Natural killer cell (primary cell): ENCODE data around the gene GIGYF1. TPM values are rescaled to one million over a fixed set of nuclear protein-coding genes. Genes with fewer than 3 reads are reported as not detected.
"Not testable (repeated sequence)": the region's sequence is repeated elsewhere in the genome, so short reads cannot be mapped to it uniquely, and the experiment has no call there.

ENCODE experiments used
- ATAC-seq, 3 donors: fragments of 150-1000 bp in 2 of 3; fragments of 200-7000 bp in 1 of 3; cut with Tn5 transposase; 1 replicate in 1 of 3; 2 replicates in 2 of 3; pipeline ENCODE4 v1.10.0; 2021; ENCODE audit warnings: mild to moderate bottlenecking in 2 of 3, moderate library complexity in 2 of 3
- DNase-seq, 2 donors: peaks; one replicate each; pipeline versions ENCODE4 v3.0.0 to v3.0.0-alpha.2; 2013 to 2021; ENCODE audit warnings: mixed read lengths in 1 of 2
- H3K27ac ChIP-seq: one replicate; pipeline ENCODE4 v1.5.1; 2013; ENCODE audit warnings: mild to moderate bottlenecking, low read length
- H3K27me3 ChIP-seq: one replicate; pipeline ENCODE4 v1.6.1; 2013; ENCODE audit warnings: low read length; ENCODE audit not compliant: control insufficient read depth, insufficient read depth
- H3K36me3 ChIP-seq: one replicate; pipeline ENCODE4 v1.6.1; 2013; ENCODE audit warnings: low read length; ENCODE audit not compliant: control insufficient read depth, insufficient read depth
- H3K4me1 ChIP-seq: one replicate; pipeline ENCODE4 v1.6.1; 2013; ENCODE audit warnings: low read length; ENCODE audit not compliant: control insufficient read depth, insufficient read depth
- H3K4me3 ChIP-seq: one replicate; pipeline ENCODE4 v1.5.1; 2013; ENCODE audit warnings: low read length
- H3K9me3 ChIP-seq: one replicate; pipeline ENCODE4 v1.6.1; 2013; ENCODE audit warnings: low read length; ENCODE audit not compliant: control insufficient read depth, insufficient read depth
- H3K27ac Mint-ChIP-seq, 2 donors: one replicate each; pipeline ENCODE4 v1.8.0; 2022; ENCODE audit warnings: mild to moderate bottlenecking in 2 of 2, mixed read lengths in 2 of 2, moderate library complexity in 1 of 2
- H3K27me3 Mint-ChIP-seq, 2 donors: one replicate each; pipeline ENCODE4 v1.8.0; 2022; ENCODE audit warnings: low read depth in 2 of 2, mixed read lengths in 2 of 2
- H3K36me3 Mint-ChIP-seq: one replicate; pipeline ENCODE4 v1.8.0; 2022; ENCODE audit warnings: mixed read lengths
- H3K4me1 Mint-ChIP-seq, 2 donors: one replicate each; pipeline ENCODE4 v1.8.0; 2022; ENCODE audit warnings: mixed read lengths in 2 of 2
- H3K4me3 Mint-ChIP-seq: one replicate; pipeline ENCODE4 v1.8.0; 2022; ENCODE audit warnings: mild to moderate bottlenecking, moderate library complexity, mixed read lengths
- H3K9me3 Mint-ChIP-seq, 2 donors: one replicate each; pipeline ENCODE4 v1.8.0; 2022; ENCODE audit warnings: mixed read lengths in 2 of 2
- CTCF ChIP-seq: fragments of 200-600 bp; IDR thresholded peaks from one replicate; pipeline ENCODE4 v1.8.0; 2022; ENCODE audit warnings: antibody characterized with exemption
- WGBS: methylation state at CpG from one replicate; pipeline ENCODE4 v1.1.7; 2013; ENCODE audit warnings: missing lambda C conversion rate; ENCODE audit not compliant: insufficient coverage; 5-methylcytosine and 5-hydroxymethylcytosine counted together
- intact Hi-C: fragments of 100-400 bp; cut with micrococcal nuclease; formaldehyde crosslinking; loops from one replicate; pipeline ENCODE4 v1.14.2; 2022
- total RNA-seq, 4 donors: library from RNA; stranded (reverse); fragments of 120-200 nt in 1 of 4; gene quantifications; one replicate each; pipeline versions ENCODE4 v1.2.3 to v1.2.4, GENCODE V29; 2013 to 2022

The GIGYF1 gene
- total RNA-seq, 3 donors from 2014 or later (not counting 1 experiment from before 2014, with no cell fraction given): 92.0 to 102 (median 101) TPM

GRCh38 chr7:100728196-100728595 is 34.1 kb upstream of the GIGYF1 start:
- WGBS: 72% methylated on average over 8 of the region's 8 CpGs
- Histone ChIP-seq H3K4me1 (peaks cover 5% of the 10 kb centered on the region), H3K27me3 (no peaks in the 10 kb centered on the region), H3K36me3 (no peaks in the 10 kb centered on the region), H3K4me3 (no peak overlapping the region), H3K9me3 (no peaks in the 10 kb centered on the region), H3K27ac (no peak overlapping the region)
- H3K36me3 Mint-ChIP-seq: no peaks in the 10 kb centered on the region
- no peak overlapping the region for H3K27ac Mint-ChIP-seq
- DNase-seq (no peak), ATAC-seq (no peak)
- no peak for TF ChIP-seq CTCF
- H3K9me3 Mint-ChIP-seq: no peaks in the 10 kb centered on the region
- peaks cover 6 to 7% of the 10 kb centered on the region in 2 donors for H3K4me1 Mint-ChIP-seq
- intact Hi-C loops: no loop called here
- peaks cover 10 to 14% of the 10 kb centered on the region in 2 donors for H3K27me3 Mint-ChIP-seq
- H3K4me3 Mint-ChIP-seq: no peak overlapping the region

GRCh38 chr7:100726996-100727761 is 33.1 kb upstream of the GIGYF1 start:
- Mint-ChIP-seq H3K27ac (no peak overlapping the region), H3K27me3 (peaks cover 14% of the 10 kb centered on the region in 2 donors), H3K9me3 (no peaks in the 10 kb centered on the region), H3K36me3 (no peaks in the 10 kb centered on the region), H3K4me1 (peaks cover 6 to 7% of the 10 kb centered on the region in 2 donors), H3K4me3 (no peak overlapping the region)
- DNase-seq: no peak
- no peak overlapping the region for H3K27ac ChIP-seq
- H3K27me3 ChIP-seq: no peaks in the 10 kb centered on the region
- no peaks in the 10 kb centered on the region for H3K9me3 ChIP-seq
- intact Hi-C loops: no loop called here
- peaks cover 5% of the 10 kb centered on the region for H3K4me1 ChIP-seq
- ATAC-seq: no peak
- 73% methylated on average over 12 of the region's 12 CpGs for WGBS
- H3K36me3 ChIP-seq: no peaks in the 10 kb centered on the region
- H3K4me3 ChIP-seq: no peak overlapping the region
- no peak for TF ChIP-seq CTCF

GRCh38 chr7:100724364-100724763 is 30.3 kb upstream of the GIGYF1 start:
- H3K4me1 Mint-ChIP-seq, H3K36me3 ChIP-seq, DNase-seq, H3K4me3 ChIP-seq, ATAC-seq, H3K27ac Mint-ChIP-seq, H3K27ac ChIP-seq, H3K4me1 ChIP-seq, H3K4me3 Mint-ChIP-seq, H3K9me3 ChIP-seq, H3K9me3 Mint-ChIP-seq, H3K36me3 Mint-ChIP-seq: not testable (repeated sequence)
- intact Hi-C loops: loop anchor here (2.0 kb wide), 1 partner anchor 256 kb away; no protein-coding TSS in a partner anchor
- WGBS: 88% methylated on average over 1 of the region's 2 CpGs
- H3K27me3 Mint-ChIP-seq: peaks cover 32 to 33% of the 10 kb centered on the region in 2 donors
- peaks cover 16% of the 10 kb centered on the region for H3K27me3 ChIP-seq

GRCh38 chr7:100723732-100724275 is 29.8 kb upstream of the GIGYF1 start:
- Histone ChIP-seq H3K4me1 (peaks cover 5% of the 10 kb centered on the region), H3K9me3 (no peaks in the 10 kb centered on the region), H3K36me3 (no peaks in the 10 kb centered on the region), H3K4me3 (no peak overlapping the region), H3K27ac (no peak overlapping the region), H3K27me3 (peaks cover 17% of the 10 kb centered on the region)
- Mint-ChIP-seq H3K27me3 (peaks cover 35 to 39% of the 10 kb centered on the region in 2 donors), H3K27ac (no peak overlapping the region), H3K4me3 (no peak overlapping the region), H3K4me1 (peaks cover 6 to 7% of the 10 kb centered on the region in 2 donors), H3K36me3 (no peaks in the 10 kb centered on the region), H3K9me3 (peaks cover 0 to 4% of the 10 kb centered on the region in 2 donors)
- DNase-seq (no peak), ATAC-seq (no peak)
- no peak for TF ChIP-seq CTCF
- intact Hi-C loops: loop anchor here (2.0 kb wide), 1 partner anchor 255 kb away; no protein-coding TSS in a partner anchor
- 83% methylated on average over 16 of the region's 16 CpGs for WGBS
